WI38 (cell line): ENCODE measurements around the gene AKAP13.
"Not testable (repeated sequence)": the region's sequence is repeated elsewhere in the genome, so short reads cannot be mapped to it uniquely, and the experiment has no call there.

ENCODE experiments used
- H3K4me3 ChIP-seq: 2 replicates; pipeline ENCODE4 v1.5.1; 2011; ENCODE audit warnings: low read depth, mild to moderate bottlenecking, control low read depth, low read length
- TF ChIP-seq, protein P1 (sequence below): IDR thresholded peaks from 2 replicates; pipeline ENCODE4 v1.5.1; 2012; ENCODE audit warnings: low read depth, mild to moderate bottlenecking, control low read depth, low read length

The AKAP13 gene

DNA sequence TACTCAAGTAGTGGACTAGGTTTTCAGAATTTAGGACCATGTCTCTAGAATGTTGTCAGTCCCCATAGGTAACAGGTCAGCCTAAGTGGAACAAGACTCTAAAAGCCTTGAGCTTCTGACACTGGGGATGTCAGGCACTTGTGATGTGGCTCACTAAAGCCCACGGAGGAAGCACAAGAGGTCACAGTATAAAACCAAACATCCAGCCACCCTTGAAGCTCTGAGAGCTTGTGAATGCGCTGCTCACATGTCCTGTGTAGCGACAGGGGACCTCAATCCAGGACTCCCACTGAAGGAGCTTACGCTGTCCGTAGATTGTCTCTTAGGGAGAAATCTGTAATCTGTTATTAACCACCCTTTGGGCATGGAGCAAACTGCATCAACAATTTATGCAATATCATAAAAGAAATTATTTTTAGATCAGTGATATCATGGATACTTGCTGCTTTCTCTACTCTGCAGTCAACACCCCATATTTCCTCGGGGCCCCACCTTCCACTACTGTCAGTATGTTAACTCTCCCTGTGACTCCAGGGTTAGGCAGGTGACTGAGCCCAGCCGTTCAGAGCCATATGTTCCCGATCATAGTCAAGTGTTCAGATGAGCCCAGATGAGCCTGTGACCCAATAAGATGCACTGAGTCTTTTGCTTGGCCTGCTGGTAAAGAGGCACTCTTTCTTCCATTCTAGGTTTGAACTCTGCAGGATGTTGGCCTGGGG is 32.2 kb upstream of the AKAP13 start:
- H3K4me3 ChIP-seq, result not testable (repeated sequence)

DNA sequence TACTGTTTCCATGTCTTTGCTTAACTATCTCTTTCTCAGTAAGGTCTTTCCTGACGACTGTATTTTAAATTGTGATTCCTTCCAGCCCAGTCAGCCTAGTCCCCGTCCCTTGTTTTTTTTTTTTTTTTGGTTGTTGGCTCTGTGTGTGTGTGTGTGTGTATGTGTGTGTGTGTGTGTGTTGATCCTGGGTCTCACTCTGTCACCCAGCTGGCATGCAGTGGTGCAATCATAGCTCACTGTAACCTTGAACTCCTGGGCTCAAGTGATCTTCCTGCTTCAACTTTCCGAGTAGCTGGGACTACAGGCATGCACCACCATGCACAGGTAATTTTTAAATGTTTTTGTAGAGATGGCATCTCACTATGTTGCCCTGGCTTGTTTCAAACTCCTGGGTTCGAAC is 31.3 kb upstream of the AKAP13 start:
- H3K4me3 ChIP-seq, result not testable (repeated sequence)

DNA sequence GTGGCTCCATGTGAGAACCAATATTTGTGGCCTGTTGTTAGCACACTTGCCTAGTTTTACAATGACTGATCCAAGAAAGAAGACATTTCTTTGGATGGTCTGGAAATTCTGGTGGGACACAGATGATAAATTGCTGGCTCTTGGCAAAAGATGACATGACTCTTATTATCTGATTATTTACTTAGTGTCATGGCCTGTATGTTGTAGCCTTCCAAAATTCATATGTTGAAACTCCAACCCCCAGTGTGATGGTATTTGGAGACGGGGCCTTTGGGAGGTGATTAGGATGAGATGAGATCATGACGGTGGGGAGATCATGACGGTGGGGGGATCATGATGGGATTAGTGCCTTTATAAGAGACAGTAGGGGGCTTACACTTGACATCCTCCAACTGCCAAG is 30.0 kb upstream of the AKAP13 start:
- TF ChIP-seq, protein P1, sequence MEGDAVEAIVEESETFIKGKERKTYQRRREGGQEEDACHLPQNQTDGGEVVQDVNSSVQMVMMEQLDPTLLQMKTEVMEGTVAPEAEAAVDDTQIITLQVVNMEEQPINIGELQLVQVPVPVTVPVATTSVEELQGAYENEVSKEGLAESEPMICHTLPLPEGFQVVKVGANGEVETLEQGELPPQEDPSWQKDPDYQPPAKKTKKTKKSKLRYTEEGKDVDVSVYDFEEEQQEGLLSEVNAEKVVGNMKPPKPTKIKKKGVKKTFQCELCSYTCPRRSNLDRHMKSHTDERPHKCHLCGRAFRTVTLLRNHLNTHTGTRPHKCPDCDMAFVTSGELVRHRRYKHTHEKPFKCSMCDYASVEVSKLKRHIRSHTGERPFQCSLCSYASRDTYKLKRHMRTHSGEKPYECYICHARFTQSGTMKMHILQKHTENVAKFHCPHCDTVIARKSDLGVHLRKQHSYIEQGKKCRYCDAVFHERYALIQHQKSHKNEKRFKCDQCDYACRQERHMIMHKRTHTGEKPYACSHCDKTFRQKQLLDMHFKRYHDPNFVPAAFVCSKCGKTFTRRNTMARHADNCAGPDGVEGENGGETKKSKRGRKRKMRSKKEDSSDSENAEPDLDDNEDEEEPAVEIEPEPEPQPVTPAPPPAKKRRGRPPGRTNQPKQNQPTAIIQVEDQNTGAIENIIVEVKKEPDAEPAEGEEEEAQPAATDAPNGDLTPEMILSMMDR, result no peak

DNA sequence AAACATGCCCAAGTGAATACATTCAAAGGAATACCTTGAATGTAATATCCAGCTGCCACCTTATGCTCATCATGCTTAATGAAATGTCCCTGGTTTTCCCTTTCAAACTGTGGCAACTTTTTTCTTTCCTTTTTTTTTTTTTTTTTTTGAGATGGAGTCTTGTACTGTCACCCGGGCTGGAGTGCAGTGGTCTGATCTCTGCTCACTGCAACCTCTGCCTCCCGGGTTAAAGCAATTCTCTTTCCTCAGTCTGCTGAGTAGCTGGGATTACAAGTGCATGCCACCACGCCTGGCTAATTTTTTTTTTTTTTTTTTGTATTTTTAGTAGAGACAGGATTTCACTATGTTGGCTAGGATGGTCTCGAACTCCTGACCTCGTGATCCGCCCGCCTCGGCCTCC is 28.9 kb upstream of the AKAP13 start:
- H3K4me3 ChIP-seq, result not testable (repeated sequence)

More for the DNA sequence above, 30.0 kb upstream of the AKAP13 start:
- H3K4me3 ChIP-seq, result no peak overlapping the region

DNA sequence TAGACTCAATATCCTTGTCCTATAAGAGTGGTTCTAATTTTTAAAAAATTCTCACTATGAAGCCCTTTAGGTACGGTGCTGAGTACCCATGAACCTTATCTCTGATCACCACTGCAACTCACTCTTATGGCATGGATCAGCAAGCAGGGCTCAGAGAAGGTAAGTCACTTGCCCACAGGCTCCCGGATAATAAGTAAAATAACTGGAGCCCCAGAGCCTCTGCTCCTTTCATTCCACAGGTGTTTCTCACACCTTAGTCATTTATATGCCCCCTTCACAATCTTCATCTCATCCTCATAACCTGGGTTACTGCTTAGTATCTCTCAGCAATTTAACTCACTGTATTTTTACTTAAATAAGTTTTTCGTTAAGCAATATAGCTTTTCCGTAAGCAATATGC is 28.4 kb upstream of the AKAP13 start:
- H3K4me3 ChIP-seq, result no peak overlapping the region
- TF ChIP-seq, protein P1, result no peak

DNA sequence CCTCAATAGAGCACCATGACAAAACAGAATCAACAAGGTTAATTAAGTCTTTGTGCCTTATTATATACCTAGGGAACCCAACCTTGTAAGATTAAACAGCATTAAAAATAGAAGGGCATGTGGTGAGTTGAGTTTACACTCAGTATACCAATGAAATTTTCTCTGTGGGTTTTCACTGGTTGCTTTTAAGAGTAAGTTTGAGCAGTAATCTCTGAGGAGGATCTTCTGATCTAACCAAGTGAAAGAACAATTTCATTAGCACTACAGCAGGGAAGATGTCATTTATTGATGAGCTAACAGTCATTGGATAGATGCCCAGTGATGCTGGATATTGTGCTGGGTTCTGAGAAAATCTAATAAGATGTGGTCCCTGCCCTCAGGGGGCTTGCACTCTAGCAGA is 26.9 kb upstream of the AKAP13 start:
- TF ChIP-seq, protein P1, result no peak

DNA sequence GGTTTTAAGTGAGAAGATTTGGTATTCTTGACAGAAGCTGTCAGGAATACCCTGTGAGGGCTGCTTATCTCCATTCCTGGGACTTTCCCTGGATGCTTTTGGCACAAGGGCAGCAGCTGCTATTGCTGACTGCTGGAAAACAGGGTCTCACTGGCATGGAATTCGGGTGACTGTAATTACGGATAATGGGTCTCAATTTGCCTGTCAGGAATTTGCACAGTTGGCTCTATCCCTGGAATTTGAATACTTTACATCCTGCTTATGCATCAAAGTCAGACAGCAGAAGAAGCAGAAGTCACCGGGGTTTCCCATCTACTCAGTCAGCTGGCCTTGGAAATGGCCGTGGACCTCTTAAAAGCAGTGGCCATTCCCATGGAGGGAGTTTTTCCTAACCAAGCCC is 25.9 kb upstream of the AKAP13 start:
- TF ChIP-seq, protein P1, result no peak
- H3K4me3 ChIP-seq, result no peak overlapping the region

More for the DNA sequence above, 26.9 kb upstream of the AKAP13 start:
- H3K4me3 ChIP-seq, result no peak overlapping the region

DNA sequence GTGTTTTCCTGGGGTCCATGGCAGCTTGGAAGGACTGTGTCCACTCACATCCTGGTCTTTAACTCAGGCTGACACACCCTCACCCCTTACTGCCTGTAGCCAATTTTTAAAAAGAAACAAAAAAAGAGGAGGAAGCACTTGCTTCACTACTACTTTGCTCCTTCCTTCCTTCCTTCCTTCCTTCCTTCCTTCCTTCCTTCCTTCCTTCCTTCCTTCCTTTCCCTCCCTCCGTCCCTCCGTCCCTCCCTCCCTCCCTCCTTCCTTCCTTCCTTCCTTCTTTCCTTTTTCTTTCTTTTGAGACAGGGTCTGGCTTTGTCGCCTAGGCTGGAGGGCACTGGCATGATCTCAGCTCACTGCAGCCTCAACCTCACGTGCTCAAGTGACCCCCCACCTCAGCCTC is 25.5 kb upstream of the AKAP13 start:
- H3K4me3 ChIP-seq, result no peak overlapping the region
- TF ChIP-seq, protein P1, result no peak

DNA sequence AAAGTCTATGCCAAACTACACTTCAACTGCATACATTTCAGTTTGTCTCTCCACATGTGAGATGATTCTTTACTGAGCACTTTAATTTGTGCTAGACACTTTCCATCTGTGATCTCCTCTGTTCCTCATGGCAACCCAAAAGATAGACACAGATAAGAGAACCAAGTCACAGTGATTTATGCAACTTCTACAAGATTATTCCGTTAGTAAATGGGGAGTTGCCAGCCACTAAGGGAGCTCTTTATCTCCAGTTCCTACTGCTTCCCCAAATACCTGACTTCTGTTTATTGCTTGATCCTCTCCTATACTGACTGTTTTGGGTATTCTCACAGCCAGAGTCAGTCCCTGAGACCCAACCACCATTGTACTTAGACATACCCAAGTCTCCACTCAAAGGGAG is 24.1 kb upstream of the AKAP13 start:
- TF ChIP-seq, protein P1, result no peak
- H3K4me3 ChIP-seq, result no peak overlapping the region
